GM18907 (cell line): ENCODE data around the gene DCHS1.

Experiments
- ATAC-seq: cut with Tn5 transposase; IDR thresholded peaks from one replicate; pipeline ENCODE4 v1.9.1; 2021; ENCODE audit warnings: mild to moderate bottlenecking, moderate library complexity; ENCODE audit not compliant: unreplicated experiment

Gene DCHS1

GRCh38 chr11:6646918-6647679, 8.5 kb downstream of the DCHS1 start:
- peak; percentile 94 for ATAC-seq

- peak; percentile 2 for ATAC-seq
Observed at GRCh38 chr11:6646576-6646917, 9.1 kb downstream of the DCHS1 start.

- ATAC-seq, result peak; percentile 55
Observed at GRCh38 chr11:6646071-6646470, 9.5 kb downstream of the DCHS1 start.

- no peak for ATAC-seq
Observed at GRCh38 chr11:6642957-6643356, 12.7 kb downstream of the DCHS1 start.

- no peak for ATAC-seq
Observed at GRCh38 chr11:6640985-6641701, 14.5 kb downstream of the DCHS1 start.

GRCh38 chr11:6640036-6640984, 15.3 kb downstream of the DCHS1 start:
- no peak for ATAC-seq

- no peak for ATAC-seq
Observed at GRCh38 chr11:6638429-6638828, 17.2 kb downstream of the DCHS1 start.

GRCh38 chr11:6637871-6638270, 17.7 kb downstream of the DCHS1 start:
- no peak for ATAC-seq

- no peak for ATAC-seq
Observed at GRCh38 chr11:6636480-6636879, 19.1 kb downstream of the DCHS1 start.

- ATAC-seq, result no peak
Observed at GRCh38 chr11:6635082-6635932, 20.3 kb downstream of the DCHS1 start.

- ATAC-seq, result no peak
Observed at GRCh38 chr11:6634534-6634933, 21.1 kb downstream of the DCHS1 start.

- no peak for ATAC-seq
Observed at GRCh38 chr11:6633422-6634408, 21.9 kb downstream of the DCHS1 start.

- no peak for ATAC-seq
Observed at GRCh38 chr11:6632116-6633073, 23.2 kb downstream of the DCHS1 start.

GRCh38 chr11:6631361-6631890, 24.2 kb downstream of the DCHS1 start:
- ATAC-seq, result no peak

GRCh38 chr11:6630632-6631291, 24.8 kb downstream of the DCHS1 start:
- ATAC-seq, result no peak

- no peak for ATAC-seq
Observed at GRCh38 chr11:6629892-6630631, 25.5 kb downstream of the DCHS1 start.

GRCh38 chr11:6629573-6629891, 26.1 kb downstream of the DCHS1 start:
- ATAC-seq, result no peak
